HCT116 (cell line): ENCODE results near the gene XRN2. TPM values are rescaled to one million over a fixed set of nuclear protein-coding genes. Genes with fewer than 3 reads are reported as not detected.

ENCODE experiments used
- ATAC-seq: fragments of 200-7000 bp; cut with Tn5 transposase; 2 replicates; pipeline ENCODE4 v1.9.1; 2020; ENCODE audit warnings: mild to moderate bottlenecking, moderate library complexity
- Bru-seq: library from RNA; stranded (reverse); fragments of 400-500 nt; gene quantifications from one replicate; lab custom pipeline; 2021; lab: Mats Ljungman, UMichigan
- BruChase-seq, 2 experiments: library from RNA; stranded (reverse); fragments of 400-500 nt; gene quantifications; one replicate each; lab custom pipeline; 2021; lab: Mats Ljungman, UMichigan
- BruUV-seq: library from RNA; stranded (reverse); fragments of 400-500 nt; replicated peaks from 2 replicates; lab custom pipeline; 2021; lab: Mats Ljungman, UMichigan
- CTCF ChIA-PET: fragments of 300-600 bp; sonication (Branson Sonifier 250); formaldehyde crosslinking; loops from one replicate; lab custom pipeline; 2021; ENCODE audit warnings: antibody characterized with exemption; lab: Charles Lee
- POLR2A ChIA-PET: fragments of 300-600, 350-600 bp; sonication (Branson Sonifier 250); formaldehyde crosslinking; loops from one replicate; lab custom pipeline; 2021; ENCODE audit warnings: antibody characterized with exemption; lab: Charles Lee
- RAD21 ChIA-PET, 2 experiments: fragments of 300-600 bp; sonication (Branson Sonifier 250); formaldehyde crosslinking; loops; one replicate each; lab custom pipeline; 2023; ENCODE audit warnings: low total read pairs in 2 of 2; ENCODE audit not compliant: uncharacterized antibody in 2 of 2, unreplicated experiment in 2 of 2, low non-redundant PET in 1 of 2; lab: Charles Lee
- DNase-seq: peaks from one replicate; pipeline ENCODE4 v3.0.0-alpha.2; 2010; ENCODE audit warnings: low read depth, low spot score
- H2AFZ ChIP-seq: fragments of 200-600 bp; shearing (Covaris generic), sonication (generic); 2 replicates; pipeline ENCODE4 v1.6.1; 2017; ENCODE audit warnings: low read depth, mixed run types, mixed read lengths, antibody characterized with exemption, low read length; ENCODE audit not compliant: poor library complexity, severe bottlenecking
- H3K27ac ChIP-seq: 2 replicates; pipeline ENCODE4 v1.5.1; 2012; ENCODE audit warnings: low read depth, low read length
- H3K27me3 ChIP-seq: fragments of 200-600 bp; sonication (generic); 2 replicates; pipeline ENCODE4 v1.6.1; 2016; ENCODE audit warnings: mixed run types, low read length, mixed read lengths; ENCODE audit not compliant: insufficient read depth
- H3K36me3 ChIP-seq, 2 experiments: fragments of 200-500 bp in 1 of 2; fragments of 200-600 bp in 1 of 2; sonication (Bioruptor generic) in 1 of 2; sonication (generic) in 1 of 2; 2 replicates each; pipeline versions ENCODE4 v1.5.1 to v1.6.1; 2014 to 2016; ENCODE audit warnings: low read length in 2 of 2, inconsistent platforms in 1 of 2, mixed read lengths in 1 of 2, mixed run types in 1 of 2; ENCODE audit not compliant: insufficient read depth in 2 of 2, control insufficient read depth in 1 of 2
- H3K4me1 ChIP-seq, 2 experiments: fragments of 200-600 bp in 1 of 2; sonication (generic) in 1 of 2; 2 replicates each; pipeline versions ENCODE4 v1.5.1 to v1.6.1; 2012 to 2017; ENCODE audit warnings: low read length in 2 of 2, inconsistent platforms in 1 of 2, mild to moderate bottlenecking in 1 of 2, mixed read lengths in 1 of 2, mixed run types in 1 of 2, moderate library complexity in 1 of 2; ENCODE audit not compliant: insufficient read depth in 2 of 2, control insufficient read depth in 1 of 2
- H3K4me2 ChIP-seq: fragments of 200-600 bp; sonication (generic); 2 replicates; pipeline ENCODE4 v1.6.1; 2017; ENCODE audit warnings: mixed run types, low read length, mixed read lengths
- H3K4me3 ChIP-seq, 2 experiments: fragments of 200-600 bp in 1 of 2; sonication (generic) in 1 of 2; replicated peaks in 1 of 2; 2 replicates each; pipeline ENCODE4 v1.5.1; 2011 to 2016; ENCODE audit warnings: low read length in 2 of 2, control low read depth in 1 of 2, low read depth in 1 of 2, mild to moderate bottlenecking in 1 of 2, mixed read lengths in 1 of 2, mixed run types in 1 of 2
- H3K79me2 ChIP-seq: fragments of 200-600 bp; sonication (generic); 2 replicates; pipeline ENCODE4 v1.6.1; 2017; ENCODE audit warnings: mild to moderate bottlenecking, mixed run types, low read length, moderate library complexity, mixed read lengths; ENCODE audit not compliant: insufficient read depth
- H3K9ac ChIP-seq: fragments of 200-600 bp; sonication (generic); 2 replicates; pipeline ENCODE4 v1.6.1; 2016; ENCODE audit warnings: low read length, mixed read lengths
- H3K9me2 ChIP-seq: fragments of 200-600 bp; sonication (generic), shearing (Covaris generic); 2 replicates; pipeline ENCODE4 v1.6.1; 2017; ENCODE audit warnings: mixed run types, mild to moderate bottlenecking, moderate library complexity; ENCODE audit not compliant: insufficient read depth
- H3K9me3 ChIP-seq, 2 experiments: fragments of 200-500 bp in 1 of 2; fragments of 200-600 bp in 1 of 2; sonication (Bioruptor generic) in 1 of 2; sonication (generic) in 1 of 2; 2 replicates each; pipeline ENCODE4 v1.6.1; 2014 to 2017; ENCODE audit warnings: low read length in 2 of 2, mixed read lengths in 2 of 2, inconsistent platforms in 1 of 2, low read depth in 1 of 2, mild to moderate bottlenecking in 1 of 2, mixed run types in 1 of 2, moderate library complexity in 1 of 2; ENCODE audit not compliant: control insufficient read depth in 1 of 2, insufficient read depth in 1 of 2
- H4K20me1 ChIP-seq: fragments of 200-600 bp; sonication (generic), shearing (Covaris generic); 2 replicates; pipeline ENCODE4 v1.6.1; 2017; ENCODE audit warnings: mixed run types, mild to moderate bottlenecking, moderate library complexity; ENCODE audit not compliant: insufficient read depth
- CBX3 ChIP-seq: IDR thresholded peaks from 2 replicates; pipeline ENCODE4 v1.6.1; 2012; ENCODE audit warnings: low read depth
- CEBPB ChIP-seq: IDR thresholded peaks from 2 replicates; pipeline ENCODE4 v1.6.1; 2012; ENCODE audit warnings: low read depth
- ELF1 ChIP-seq: IDR thresholded peaks from 2 replicates; pipeline ENCODE4 v1.6.1; 2012; ENCODE audit warnings: low read depth, borderline replicate concordance
- EZH2 ChIP-seq: fragments of 200-600 bp; sonication (generic); IDR thresholded peaks from 2 replicates; pipeline ENCODE4 v1.6.1; 2017; ENCODE audit warnings: antibody characterized with exemption, mixed run types
- EZH2phosphoT487 ChIP-seq: fragments of 200-600 bp; IDR thresholded peaks from 2 replicates; pipeline ENCODE4 v1.6.1; 2018; ENCODE audit warnings: antibody characterized with exemption, borderline replicate concordance
- POLR2A ChIP-seq: IDR thresholded peaks from 2 replicates; pipeline ENCODE4 v1.7.0; 2011; ENCODE audit warnings: borderline replicate concordance; ENCODE audit not compliant: insufficient read depth, insufficient read length; ENCODE audit errors: extremely low read depth
- POLR2AphosphoS5 ChIP-seq: IDR thresholded peaks from 2 replicates; pipeline ENCODE4 v1.6.1; 2011; ENCODE audit warnings: mild to moderate bottlenecking, low read depth, low read length, moderate library complexity
- SIN3A ChIP-seq: IDR thresholded peaks from 2 replicates; pipeline ENCODE4 v1.6.1; 2012; ENCODE audit warnings: low read depth
- SP1 ChIP-seq: IDR thresholded peaks from 2 replicates; pipeline ENCODE4 v1.6.1; 2012; ENCODE audit warnings: low read depth
- SRF ChIP-seq: IDR thresholded peaks from 2 replicates; pipeline ENCODE4 v1.6.1; 2012; ENCODE audit warnings: low read depth
- TCF7L2 ChIP-seq: IDR thresholded peaks from 2 replicates; pipeline ENCODE4 v1.7.0; 2011; ENCODE audit warnings: borderline replicate concordance, inconsistent platforms; ENCODE audit not compliant: insufficient read depth, insufficient read length; ENCODE audit errors: extremely low read depth
- YY1 ChIP-seq: IDR thresholded peaks from 2 replicates; pipeline ENCODE4 v1.6.1; 2011; ENCODE audit warnings: low read length, low read depth, moderate library complexity, mild to moderate bottlenecking; ENCODE audit not compliant: insufficient replicate concordance; ENCODE audit errors: extremely low read depth
- ZFX ChIP-seq: fragments of 450-650 bp; IDR thresholded peaks from 2 replicates; pipeline ENCODE4 v1.6.1; 2017
- intact Hi-C: fragments of 100-400 bp; cut with micrococcal nuclease; formaldehyde crosslinking; loops from 2 replicates; pipeline ENCODE4 v1.10.0; 2022
- long read RNA-seq: library from polyadenylated mRNA; unstranded; transcript quantifications from one replicate; pipeline ENCODE4 v2.0.0, GENCODE V29; 2021; ENCODE audit not compliant: unreplicated experiment
- polyA plus RNA-seq: library from polyadenylated mRNA; unstranded; fragments of >200 nt; gene quantifications from 2 replicates; pipeline ENCODE4 v1.2.1, GENCODE V29; 2012; ENCODE audit warnings: missing spikeins
- total RNA-seq: library from RNA; stranded (reverse); gene quantifications from one replicate; pipeline ENCODE4 v1.2.1, GENCODE V29; 2021; ENCODE audit not compliant: unreplicated experiment
- TF ChIP-seq, protein P1 (sequence below), 3 experiments: fragments of 200-600 bp in 1 of 3; sonication (generic) in 1 of 3; IDR thresholded peaks in 2 of 3; conservative IDR thresholded peaks in 1 of 3; 2 replicates each; pipeline ENCODE4 v1.5.1; 2012 to 2017; ENCODE audit warnings: low read depth in 2 of 3, low read length in 2 of 3, antibody characterized with exemption in 1 of 3, borderline replicate concordance in 1 of 3, control low read depth in 1 of 3, mild to moderate bottlenecking in 1 of 3, mixed read lengths in 1 of 3, mixed run types in 1 of 3, moderate library complexity in 1 of 3; ENCODE audit not compliant: insufficient read depth in 1 of 3
- TF ChIP-seq, protein P2 (sequence below): IDR thresholded peaks from 2 replicates; pipeline ENCODE4 v1.6.1; 2012

XRN2 gene, protein sequence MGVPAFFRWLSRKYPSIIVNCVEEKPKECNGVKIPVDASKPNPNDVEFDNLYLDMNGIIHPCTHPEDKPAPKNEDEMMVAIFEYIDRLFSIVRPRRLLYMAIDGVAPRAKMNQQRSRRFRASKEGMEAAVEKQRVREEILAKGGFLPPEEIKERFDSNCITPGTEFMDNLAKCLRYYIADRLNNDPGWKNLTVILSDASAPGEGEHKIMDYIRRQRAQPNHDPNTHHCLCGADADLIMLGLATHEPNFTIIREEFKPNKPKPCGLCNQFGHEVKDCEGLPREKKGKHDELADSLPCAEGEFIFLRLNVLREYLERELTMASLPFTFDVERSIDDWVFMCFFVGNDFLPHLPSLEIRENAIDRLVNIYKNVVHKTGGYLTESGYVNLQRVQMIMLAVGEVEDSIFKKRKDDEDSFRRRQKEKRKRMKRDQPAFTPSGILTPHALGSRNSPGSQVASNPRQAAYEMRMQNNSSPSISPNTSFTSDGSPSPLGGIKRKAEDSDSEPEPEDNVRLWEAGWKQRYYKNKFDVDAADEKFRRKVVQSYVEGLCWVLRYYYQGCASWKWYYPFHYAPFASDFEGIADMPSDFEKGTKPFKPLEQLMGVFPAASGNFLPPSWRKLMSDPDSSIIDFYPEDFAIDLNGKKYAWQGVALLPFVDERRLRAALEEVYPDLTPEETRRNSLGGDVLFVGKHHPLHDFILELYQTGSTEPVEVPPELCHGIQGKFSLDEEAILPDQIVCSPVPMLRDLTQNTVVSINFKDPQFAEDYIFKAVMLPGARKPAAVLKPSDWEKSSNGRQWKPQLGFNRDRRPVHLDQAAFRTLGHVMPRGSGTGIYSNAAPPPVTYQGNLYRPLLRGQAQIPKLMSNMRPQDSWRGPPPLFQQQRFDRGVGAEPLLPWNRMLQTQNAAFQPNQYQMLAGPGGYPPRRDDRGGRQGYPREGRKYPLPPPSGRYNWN
- 101 TPM for total RNA-seq
- 39.8 and 54.9 TPM in 2 replicates for polyA plus RNA-seq
- Bru-seq, nascent RNA: percentile 94 among the genes with signal in this experiment
- percentile 93 among the genes with signal in this experiment for BruChase-seq, experiment 1, labeled RNA remaining after a 6-hour chase
- BruChase-seq, experiment 2, labeled RNA remaining after a 2-hour chase: percentile 92 among the genes with signal in this experiment
- long read RNA-seq, transcript XRN2-201 (30 exons, 3,437 nt): major isoform, 115 of 212 reads
- long read RNA-seq, partial matches to known transcripts: 79 of 212 reads
- long read RNA-seq, other reads (novel, unspliced or antisense): 18 of 212 reads

DNA sequence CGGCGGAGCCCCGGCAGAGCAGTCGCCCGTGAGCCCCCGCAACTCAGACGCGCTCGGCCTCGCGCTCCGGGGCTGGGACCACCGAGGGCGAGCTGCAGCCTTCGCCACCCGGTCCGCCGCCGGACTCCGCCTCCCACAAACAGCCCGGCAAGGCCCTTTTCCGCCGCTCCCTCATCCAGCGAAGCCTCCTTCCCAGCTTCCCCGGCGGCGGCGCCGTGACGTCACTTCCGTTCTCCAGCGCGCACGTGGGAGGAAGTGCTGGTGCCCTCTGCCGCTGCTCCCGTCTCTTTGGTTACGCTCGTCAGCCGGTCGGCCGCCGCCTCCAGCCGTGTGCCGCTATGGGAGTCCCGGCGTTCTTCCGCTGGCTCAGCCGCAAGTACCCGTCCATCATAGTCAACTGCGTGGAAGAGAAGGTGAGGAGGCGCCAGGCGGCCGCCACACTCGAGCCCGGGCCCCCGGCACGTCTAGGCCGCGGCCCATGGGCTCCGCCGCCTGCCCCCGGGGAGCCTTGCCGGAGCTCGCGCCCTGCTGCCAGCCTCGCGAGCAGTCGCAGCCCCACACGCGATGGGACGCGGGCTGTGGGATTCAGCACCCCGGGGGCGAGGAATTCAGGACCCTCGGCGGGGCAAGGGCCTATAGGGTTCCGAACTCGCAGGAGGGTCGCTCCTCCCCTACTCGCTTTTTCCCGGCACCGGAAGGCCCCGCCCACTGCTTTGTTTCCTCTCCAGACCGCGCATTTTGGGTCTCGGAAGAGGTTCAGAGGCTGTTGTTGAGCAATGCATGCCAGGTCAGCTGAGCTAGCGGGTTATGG lies at the start of gene XRN2:
Gene XRN2 (plus strand): TSS at position 271 of the 811 bp plus-strand sequence. CDS start 68 bp downstream, at position 339.
- ChIA-PET CTCF (interaction anchor here (0.9 kb wide), 1 partner anchor 67 kb away, joined by 3 read pairs; no protein-coding TSS in a partner anchor), POLR2A (interaction anchor here (0.6 to 1.3 kb wide), 8 partner anchors 8 to 1895 kb away, joined by 3 to 6 read pairs (median 3); no protein-coding TSS in a partner anchor), RAD21 (interaction anchor here in 1 of 2 experiments (0.6 kb wide), 1 partner anchor 67 kb away, joined by 3 read pairs; no protein-coding TSS in a partner anchor)
- Histone ChIP-seq H3K9me2 (no peaks in the 10 kb centered on the region), H3K4me3 (peak within 1 kb of the TSS; percentile 88 to 97), H3K4me1 (peaks cover 12 to 24% of the 10 kb centered on the region in 2 experiments), H3K9ac (peak within 1 kb of the TSS; percentile 80), H3K9me3 (no peaks in the 10 kb centered on the region), H4K20me1 (peaks cover 18% of the 10 kb centered on the region), H3K27me3 (no peaks in the 10 kb centered on the region), H3K79me2 (peaks cover 51% of the 10 kb centered on the region), H3K27ac (peak within 1 kb of the TSS; percentile 93), H3K4me2 (peak within 1 kb of the TSS; percentile 85), H3K36me3 (peaks cover 0 to 2% of the 10 kb centered on the region in 2 experiments; a peak in 1 of 4 replicates), H2AFZ (no peak within 1 kb of the TSS)
- BruUV-seq: no TSS peak
- ATAC-seq (peak; percentile 92), DNase-seq (peak; percentile 86)
- intact Hi-C loops: no loop called here
- peak; percentile 22 for TF ChIP-seq SP1
- TF ChIP-seq, protein P1, sequence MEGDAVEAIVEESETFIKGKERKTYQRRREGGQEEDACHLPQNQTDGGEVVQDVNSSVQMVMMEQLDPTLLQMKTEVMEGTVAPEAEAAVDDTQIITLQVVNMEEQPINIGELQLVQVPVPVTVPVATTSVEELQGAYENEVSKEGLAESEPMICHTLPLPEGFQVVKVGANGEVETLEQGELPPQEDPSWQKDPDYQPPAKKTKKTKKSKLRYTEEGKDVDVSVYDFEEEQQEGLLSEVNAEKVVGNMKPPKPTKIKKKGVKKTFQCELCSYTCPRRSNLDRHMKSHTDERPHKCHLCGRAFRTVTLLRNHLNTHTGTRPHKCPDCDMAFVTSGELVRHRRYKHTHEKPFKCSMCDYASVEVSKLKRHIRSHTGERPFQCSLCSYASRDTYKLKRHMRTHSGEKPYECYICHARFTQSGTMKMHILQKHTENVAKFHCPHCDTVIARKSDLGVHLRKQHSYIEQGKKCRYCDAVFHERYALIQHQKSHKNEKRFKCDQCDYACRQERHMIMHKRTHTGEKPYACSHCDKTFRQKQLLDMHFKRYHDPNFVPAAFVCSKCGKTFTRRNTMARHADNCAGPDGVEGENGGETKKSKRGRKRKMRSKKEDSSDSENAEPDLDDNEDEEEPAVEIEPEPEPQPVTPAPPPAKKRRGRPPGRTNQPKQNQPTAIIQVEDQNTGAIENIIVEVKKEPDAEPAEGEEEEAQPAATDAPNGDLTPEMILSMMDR (IDR thresholded peaks at IDR 0.05 in 2 of 3, conservative IDR thresholded peaks at IDR 0.05 in 1 of 3; ENCODE audit: borderline replicate concordance in 1 of 3, insufficient read depth in 1 of 3, low read depth in 2 of 3, low read length in 2 of 3): no peak
- TF ChIP-seq ZFX: peak; percentile 100
- TF ChIP-seq CEBPB: peak; percentile 85
- TF ChIP-seq EZH2phosphoT487: no peak
- TF ChIP-seq SIN3A: peak; percentile 86
- TF ChIP-seq ELF1: peak; percentile 62
- TF ChIP-seq YY1: peak; percentile 53
- peak; percentile 64 for TF ChIP-seq POLR2A
- peak; percentile 54 for TF ChIP-seq TCF7L2
- no peak for TF ChIP-seq EZH2
- no peak; the same call in 1 of the 2 replicates for TF ChIP-seq SRF
- TF ChIP-seq CBX3: 0 out of 2 replicates have a peak, but pooled peaks have one; percentile 22
- TF ChIP-seq, protein P2, sequence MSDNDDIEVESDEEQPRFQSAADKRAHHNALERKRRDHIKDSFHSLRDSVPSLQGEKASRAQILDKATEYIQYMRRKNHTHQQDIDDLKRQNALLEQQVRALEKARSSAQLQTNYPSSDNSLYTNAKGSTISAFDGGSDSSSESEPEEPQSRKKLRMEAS: peak; percentile 95
- TF ChIP-seq POLR2AphosphoS5: peak; percentile 93
